ENCODE measurements around the gene TEX2. TPM values are rescaled to one million over a fixed set of nuclear protein-coding genes. Genes with fewer than 3 reads are reported as not detected.

Gene TEX2
- total and polyA plus RNA-seq, 2 donors from 2014 or later = 14.0 to 39.1 TPM

- DNase-seq (no peak), FAIRE-seq (no peak)
- Histone ChIP-seq H3K4me3 (ENCODE audit: low read length in 3 of 3) (peak overlapping the region in 1 of 3 donors; percentile 26), H3K27me3 (ENCODE audit: control insufficient read depth, insufficient read depth, low read length) (no peaks in the 10 kb centered on the region), H3K9me3 (ENCODE audit: control insufficient read depth in 2 of 3, insufficient read depth in 1 of 3, low read length in 3 of 3) (no peaks in the 10 kb centered on the region), H3K9ac (ENCODE audit: low read length in 3 of 3) (peak overlapping the region in 1 of 3 donors; percentile 14), H3K27ac (ENCODE audit: low read depth in 2 of 2, low read length in 2 of 2) (peak overlapping the region in 1 of 2 donors; percentile 51), H3K36me3 (ENCODE audit: control insufficient read depth in 2 of 3, insufficient read depth in 3 of 3, low read length in 3 of 3) (no peaks in the 10 kb centered on the region), H3K4me1 (ENCODE audit: control insufficient read depth in 2 of 3, insufficient read depth in 2 of 3, low read depth in 1 of 3, low read length in 3 of 3) (peaks cover 0 to 15% (median 5%) of the 10 kb centered on the region in 3 donors)
- TF ChIP-seq CTCF (IDR thresholded peaks at IDR 0.05; ENCODE audit: borderline replicate concordance, extremely low read depth, insufficient read depth) = no peak
- intact Hi-C loops (cut with DNase I) = no loop called here
Measured at GRCh38 chr17:64106918-64107317, 156.1 kb downstream of the TEX2 start.

GRCh38 chr17:64103391-64104364, 159.4 kb downstream of the TEX2 start:
- DNase-seq (no peak), FAIRE-seq (no peak)
- intact Hi-C loops (cut with DNase I) = no loop called here
- H3K36me3 ChIP-seq (ENCODE audit: control insufficient read depth in 2 of 3, insufficient read depth in 3 of 3, low read length in 3 of 3) = no peaks in the 10 kb centered on the region
- no peak overlapping the region for H3K27ac ChIP-seq (ENCODE audit: low read depth in 2 of 2, low read length in 2 of 2)
- H3K27me3 ChIP-seq (ENCODE audit: control insufficient read depth, insufficient read depth, low read length) = no peaks in the 10 kb centered on the region
- H3K4me3 ChIP-seq (ENCODE audit: low read length in 3 of 3) = no peak overlapping the region
- H3K9me3 ChIP-seq (ENCODE audit: control insufficient read depth in 2 of 3, insufficient read depth in 1 of 3, low read length in 3 of 3) = no peaks in the 10 kb centered on the region
- no peak overlapping the region for H3K9ac ChIP-seq (ENCODE audit: low read length in 3 of 3)
- H3K4me1 ChIP-seq (ENCODE audit: control insufficient read depth in 2 of 3, insufficient read depth in 2 of 3, low read depth in 1 of 3, low read length in 3 of 3) = peaks cover 0 to 15% (median 5%) of the 10 kb centered on the region in 3 donors
- no peak for TF ChIP-seq CTCF (IDR thresholded peaks at IDR 0.05; ENCODE audit: borderline replicate concordance, extremely low read depth, insufficient read depth)

- Histone ChIP-seq H3K36me3 (ENCODE audit: control insufficient read depth in 2 of 3, insufficient read depth in 3 of 3, low read length in 3 of 3) (no peaks in the 10 kb centered on the region), H3K4me1 (ENCODE audit: control insufficient read depth in 2 of 3, insufficient read depth in 2 of 3, low read depth in 1 of 3, low read length in 3 of 3) (peaks cover 0 to 15% (median 3%) of the 10 kb centered on the region in 3 donors), H3K4me3 (ENCODE audit: low read length in 3 of 3) (no peak overlapping the region), H3K9me3 (ENCODE audit: control insufficient read depth in 2 of 3, insufficient read depth in 1 of 3, low read length in 3 of 3) (no peaks in the 10 kb centered on the region), H3K27ac (ENCODE audit: low read depth in 2 of 2, low read length in 2 of 2) (no peak overlapping the region), H3K27me3 (ENCODE audit: control insufficient read depth, insufficient read depth, low read length) (no peaks in the 10 kb centered on the region), H3K9ac (ENCODE audit: low read length in 3 of 3) (no peak overlapping the region)
- no peak for FAIRE-seq
- DNase-seq = no peak
- no peak for TF ChIP-seq CTCF (IDR thresholded peaks at IDR 0.05; ENCODE audit: borderline replicate concordance, extremely low read depth, insufficient read depth)
- intact Hi-C loops (cut with DNase I) = no loop called here
Measured at GRCh38 chr17:64102627-64103390, 160.3 kb downstream of the TEX2 start.
